SK-N-SH (cell line): ENCODE data around the gene NCAPD3.

Experiments used
- POLR2AphosphoS5 ChIP-seq: IDR thresholded peaks from 2 replicates; pipeline ENCODE4 v1.6.1; 2012; ENCODE audit warnings: low read depth, low read length
- RFX5 ChIP-seq: IDR thresholded peaks from 2 replicates; pipeline ENCODE4 v1.6.1; 2012; ENCODE audit warnings: mild to moderate bottlenecking, improper control_type of control experiment, low read length
- YY1 ChIP-seq: IDR thresholded peaks from 2 replicates; pipeline ENCODE4 v1.4.0; 2012; ENCODE audit warnings: low read depth, mild to moderate bottlenecking
- TF ChIP-seq, protein P1 (sequence below): IDR thresholded peaks from 2 replicates; pipeline ENCODE4 v1.6.1; 2012; ENCODE audit warnings: mild to moderate bottlenecking, low read depth, low read length, moderate library complexity

DNA sequence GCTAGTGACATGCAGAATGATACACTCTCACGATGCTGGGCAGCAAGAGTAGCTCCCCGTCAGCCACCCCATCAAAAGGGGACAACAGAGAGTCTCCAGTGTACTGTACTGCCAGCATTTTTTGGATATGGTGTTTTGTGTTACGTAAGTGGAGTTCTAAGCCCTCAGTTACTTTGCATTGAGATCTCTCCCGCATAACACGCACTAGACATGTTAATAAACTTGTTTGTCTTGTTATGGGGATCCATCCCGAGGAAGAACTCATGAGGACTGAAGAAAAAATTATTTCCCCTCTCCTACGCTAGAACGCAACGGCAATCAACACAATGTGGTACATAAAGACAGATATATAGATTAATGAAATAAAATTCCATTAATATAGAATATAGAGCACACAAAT lies 24.2 kb downstream of the NCAPD3 start:
- TF ChIP-seq, protein P1, sequence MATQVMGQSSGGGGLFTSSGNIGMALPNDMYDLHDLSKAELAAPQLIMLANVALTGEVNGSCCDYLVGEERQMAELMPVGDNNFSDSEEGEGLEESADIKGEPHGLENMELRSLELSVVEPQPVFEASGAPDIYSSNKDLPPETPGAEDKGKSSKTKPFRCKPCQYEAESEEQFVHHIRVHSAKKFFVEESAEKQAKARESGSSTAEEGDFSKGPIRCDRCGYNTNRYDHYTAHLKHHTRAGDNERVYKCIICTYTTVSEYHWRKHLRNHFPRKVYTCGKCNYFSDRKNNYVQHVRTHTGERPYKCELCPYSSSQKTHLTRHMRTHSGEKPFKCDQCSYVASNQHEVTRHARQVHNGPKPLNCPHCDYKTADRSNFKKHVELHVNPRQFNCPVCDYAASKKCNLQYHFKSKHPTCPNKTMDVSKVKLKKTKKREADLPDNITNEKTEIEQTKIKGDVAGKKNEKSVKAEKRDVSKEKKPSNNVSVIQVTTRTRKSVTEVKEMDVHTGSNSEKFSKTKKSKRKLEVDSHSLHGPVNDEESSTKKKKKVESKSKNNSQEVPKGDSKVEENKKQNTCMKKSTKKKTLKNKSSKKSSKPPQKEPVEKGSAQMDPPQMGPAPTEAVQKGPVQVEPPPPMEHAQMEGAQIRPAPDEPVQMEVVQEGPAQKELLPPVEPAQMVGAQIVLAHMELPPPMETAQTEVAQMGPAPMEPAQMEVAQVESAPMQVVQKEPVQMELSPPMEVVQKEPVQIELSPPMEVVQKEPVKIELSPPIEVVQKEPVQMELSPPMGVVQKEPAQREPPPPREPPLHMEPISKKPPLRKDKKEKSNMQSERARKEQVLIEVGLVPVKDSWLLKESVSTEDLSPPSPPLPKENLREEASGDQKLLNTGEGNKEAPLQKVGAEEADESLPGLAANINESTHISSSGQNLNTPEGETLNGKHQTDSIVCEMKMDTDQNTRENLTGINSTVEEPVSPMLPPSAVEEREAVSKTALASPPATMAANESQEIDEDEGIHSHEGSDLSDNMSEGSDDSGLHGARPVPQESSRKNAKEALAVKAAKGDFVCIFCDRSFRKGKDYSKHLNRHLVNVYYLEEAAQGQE, result no peak
- TF ChIP-seq RFX5, result no peak
- no peak for TF ChIP-seq POLR2AphosphoS5
- TF ChIP-seq YY1, result no peak
